Activated CD4-positive, alpha-beta T cell treated with anti-CD3 and anti-CD28 coated beads, Interleukin-2, amount 50 U/mL, for 1 hour (primary cell): Measurements from ENCODE around the gene ARID1B.

Experiments used
- DNase-seq: peaks from one replicate; pipeline ENCODE4 v3.0.0-alpha.2; 2020

Gene ARID1B

DNA sequence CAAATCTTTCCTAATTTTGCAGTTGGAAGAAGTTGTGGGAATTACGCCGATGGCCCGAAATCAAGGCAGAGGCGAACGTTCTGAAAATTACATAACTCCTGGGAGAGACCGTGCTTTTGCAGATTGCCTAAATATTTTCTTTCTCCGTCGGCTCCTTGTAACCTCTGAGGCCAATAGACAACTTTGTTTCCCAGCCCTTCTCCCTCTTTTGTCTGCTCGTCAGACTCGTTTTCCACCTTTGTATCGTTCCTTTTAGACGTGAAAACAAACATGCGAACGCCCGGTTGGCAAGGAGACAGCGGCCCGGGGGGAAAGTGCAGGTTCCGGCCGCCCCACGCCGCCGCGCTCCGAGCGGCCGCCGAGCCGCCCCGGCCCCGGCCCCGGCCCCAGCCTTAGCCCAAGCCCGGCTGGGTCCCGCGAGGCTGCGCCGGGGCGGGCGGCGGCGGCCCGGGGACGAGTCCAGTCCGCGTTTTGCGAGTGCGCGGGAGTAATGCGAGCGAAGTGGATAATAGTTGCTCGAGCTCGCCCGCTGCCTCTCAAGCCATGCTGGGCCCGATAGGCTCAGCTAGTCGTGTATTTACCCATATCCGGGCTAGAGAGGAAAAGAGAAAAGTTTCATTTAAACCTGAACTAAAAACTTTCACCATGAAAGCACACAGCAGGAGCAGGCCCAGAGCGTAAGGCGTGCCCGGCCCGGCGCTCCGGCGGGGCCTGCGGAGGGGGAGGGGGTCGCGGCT, at the start of gene ARID1B:
Gene ARID1B (plus strand): TSS at position 539 of the 737 bp plus-strand sequence. CDS start 303 bp downstream, outside the sequence.
- DNase-seq, result peak; percentile 78

DNA sequence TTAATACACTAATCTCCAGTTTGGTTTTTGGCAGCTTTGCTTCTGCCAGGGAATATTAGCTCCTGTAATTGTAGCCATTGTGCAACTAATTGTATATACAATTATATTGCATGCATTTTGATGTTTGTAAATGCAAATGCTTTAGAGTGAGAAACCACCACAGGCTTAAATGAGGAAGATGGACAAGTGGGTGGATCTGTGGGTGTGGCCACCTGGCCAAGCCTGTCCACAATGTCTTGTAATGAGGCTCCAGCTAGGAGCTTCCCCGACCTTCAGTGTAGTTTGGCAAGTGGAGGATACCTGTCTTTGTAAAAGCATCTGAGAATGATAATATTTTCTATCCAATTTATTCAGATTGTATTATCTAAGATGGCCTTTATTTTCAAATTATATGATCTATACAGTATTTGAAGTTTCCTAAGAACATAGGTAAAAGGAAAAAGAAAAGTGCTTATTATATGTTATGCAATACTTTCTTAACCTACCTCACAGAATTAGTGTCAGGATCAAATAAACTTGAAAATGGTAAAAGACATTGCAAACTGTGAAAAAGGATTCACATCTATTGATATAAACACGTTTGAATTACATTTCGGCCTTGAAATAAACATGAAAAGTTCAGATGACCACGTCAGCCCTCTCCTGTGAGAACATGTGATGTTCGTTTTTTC, 49.3 kb upstream of the ARID1B start:
- no peak for DNase-seq

DNA sequence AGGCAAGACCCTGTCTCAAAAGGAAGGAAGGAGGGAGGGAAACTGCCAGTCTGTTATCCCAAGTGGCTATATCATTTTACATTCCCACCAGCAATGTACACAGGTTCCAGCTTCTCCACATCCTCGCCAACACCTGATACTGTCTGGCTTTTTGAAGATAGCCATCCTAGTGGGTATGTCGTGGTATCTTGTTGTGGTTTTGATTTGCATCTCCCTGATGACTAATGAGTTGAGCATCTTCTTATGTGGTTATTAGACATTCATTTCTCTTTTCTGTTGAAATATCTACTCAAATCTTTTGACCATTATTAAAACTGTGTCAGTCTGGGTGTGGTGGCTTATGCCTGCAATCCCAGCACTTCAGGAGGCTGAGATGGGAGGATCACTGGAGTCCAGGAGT, 47.9 kb upstream of the ARID1B start:
- no peak for DNase-seq

DNA sequence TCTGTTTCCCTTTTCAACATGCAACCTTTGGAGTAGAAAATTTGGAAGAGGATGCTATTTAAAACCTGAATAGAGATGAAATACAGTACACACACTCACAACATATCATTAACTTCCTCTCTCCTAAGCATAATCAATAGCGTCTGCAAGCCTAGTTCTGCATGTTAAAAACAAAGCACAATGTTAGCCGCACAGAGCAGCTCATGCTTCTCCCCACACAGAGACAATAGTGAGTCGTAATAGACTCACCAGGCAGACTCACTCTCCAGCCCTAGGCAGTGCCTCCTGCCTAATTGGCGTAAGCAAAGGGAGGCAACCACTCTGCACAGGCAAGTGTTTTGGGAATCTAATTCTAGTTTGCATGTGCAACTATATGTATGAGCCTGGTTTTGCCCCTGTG, 45.8 kb upstream of the ARID1B start:
- no peak for DNase-seq

DNA sequence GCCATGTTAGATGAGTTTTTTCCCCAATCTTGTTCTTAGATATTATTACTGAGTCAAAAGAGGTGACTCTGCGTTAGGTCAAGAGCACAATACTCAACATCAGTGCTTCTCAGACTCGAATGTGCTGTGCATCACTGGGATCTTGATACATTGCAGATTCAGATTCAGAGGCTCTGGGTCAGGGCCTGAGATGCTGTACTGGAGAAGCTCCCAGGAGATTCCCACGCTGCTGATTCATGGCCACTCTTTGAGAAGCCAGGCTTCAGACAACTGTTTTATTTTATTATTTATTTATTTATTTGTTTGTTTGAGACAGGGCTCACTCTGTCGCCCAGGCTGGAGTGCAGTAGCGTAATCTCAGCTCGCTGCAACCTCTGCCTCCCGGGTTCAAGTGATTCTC, 41.4 kb upstream of the ARID1B start:
- DNase-seq, result no peak

DNA sequence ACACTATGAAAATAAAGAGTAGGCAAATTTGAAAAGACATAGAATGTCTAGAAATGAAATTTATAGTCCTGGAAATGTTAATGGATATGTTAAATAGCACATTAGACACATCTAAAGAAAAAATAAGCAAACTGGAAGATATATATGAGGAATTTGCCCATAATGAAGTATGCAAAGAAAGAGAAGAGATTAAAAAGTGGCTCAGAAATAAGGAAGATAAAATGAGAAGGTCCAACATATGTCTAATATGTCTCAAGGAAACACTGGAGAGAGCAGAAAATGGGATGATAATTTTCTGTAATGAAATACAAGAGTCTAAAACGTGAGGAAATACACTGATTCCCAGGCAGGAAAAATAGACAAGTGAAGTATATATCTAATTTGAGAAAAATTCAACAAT, 36.6 kb upstream of the ARID1B start:
- no peak for DNase-seq

DNA sequence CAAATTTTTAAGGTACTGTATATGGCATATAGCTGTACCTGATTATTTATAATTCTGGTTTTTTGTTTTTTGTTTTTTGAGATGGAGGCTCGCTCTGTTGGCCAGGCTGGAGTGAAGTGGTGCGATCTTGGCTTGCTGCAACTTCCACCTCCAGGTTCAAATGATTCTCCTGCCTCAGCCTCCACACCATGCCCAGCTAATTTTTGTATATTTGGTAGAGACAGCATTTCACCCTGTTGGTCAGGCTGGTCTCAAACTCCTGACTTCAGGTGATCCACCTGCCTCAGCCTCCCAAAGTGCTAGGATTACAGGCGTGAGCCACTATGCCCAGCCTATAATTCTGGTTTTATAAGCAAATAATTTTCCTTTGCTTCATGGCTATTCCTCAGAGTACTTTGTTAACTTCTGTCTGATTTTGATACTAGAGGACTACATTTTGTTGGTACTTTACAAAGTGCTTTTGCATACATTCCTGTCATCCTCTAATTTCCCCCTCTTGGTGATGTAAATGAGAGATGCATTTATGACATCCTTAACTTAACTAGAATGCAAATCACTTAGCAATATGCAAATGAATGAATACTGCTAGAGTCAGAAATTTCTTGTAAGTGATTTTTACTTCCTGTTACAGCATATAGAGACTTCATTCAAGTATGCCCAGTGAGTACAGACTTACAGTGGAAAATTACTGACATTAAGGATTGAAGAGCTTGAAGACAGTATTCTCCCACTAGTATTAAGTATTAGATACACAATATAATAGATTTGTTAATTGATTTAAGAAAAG, 35.7 kb upstream of the ARID1B start:
- DNase-seq, result no peak

DNA sequence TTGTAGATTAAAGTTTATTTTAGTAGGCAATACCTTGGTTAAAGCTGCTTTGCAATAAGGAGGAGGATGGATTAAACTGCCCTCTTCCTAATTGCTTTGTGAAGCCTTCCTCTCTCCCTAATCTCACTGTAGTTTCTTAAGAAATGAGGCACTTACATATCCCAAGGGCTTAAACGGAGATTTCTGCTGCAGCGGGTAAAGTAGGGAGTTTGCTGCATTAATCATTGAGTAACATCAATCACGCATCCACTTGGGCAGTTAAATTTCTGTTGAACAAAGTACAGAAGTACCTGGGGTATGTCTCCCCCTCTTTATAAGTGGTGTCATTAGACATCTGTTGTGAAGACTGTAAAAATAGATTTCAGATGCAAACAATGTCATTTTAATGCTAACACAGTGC, 29.5 kb upstream of the ARID1B start:
- DNase-seq, result no peak

DNA sequence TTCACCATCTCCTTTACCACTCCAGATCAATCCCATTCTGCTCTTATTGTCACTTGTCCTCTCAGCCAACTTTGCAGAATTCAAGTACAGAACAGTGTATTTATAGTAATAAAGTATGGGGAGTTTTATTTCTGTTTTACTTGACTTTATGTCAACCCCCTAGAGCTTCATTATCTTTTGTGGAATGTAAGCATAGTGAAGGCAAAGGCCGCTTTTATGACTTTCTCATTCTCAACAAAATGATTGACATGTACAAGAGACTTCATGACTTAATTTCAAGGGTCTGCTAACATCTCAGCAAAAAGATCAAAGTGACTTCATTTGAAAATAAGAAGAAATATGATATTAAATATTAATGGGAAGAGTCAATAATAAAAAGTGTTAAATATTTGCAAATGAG, 28.7 kb upstream of the ARID1B start:
- no peak for DNase-seq

DNA sequence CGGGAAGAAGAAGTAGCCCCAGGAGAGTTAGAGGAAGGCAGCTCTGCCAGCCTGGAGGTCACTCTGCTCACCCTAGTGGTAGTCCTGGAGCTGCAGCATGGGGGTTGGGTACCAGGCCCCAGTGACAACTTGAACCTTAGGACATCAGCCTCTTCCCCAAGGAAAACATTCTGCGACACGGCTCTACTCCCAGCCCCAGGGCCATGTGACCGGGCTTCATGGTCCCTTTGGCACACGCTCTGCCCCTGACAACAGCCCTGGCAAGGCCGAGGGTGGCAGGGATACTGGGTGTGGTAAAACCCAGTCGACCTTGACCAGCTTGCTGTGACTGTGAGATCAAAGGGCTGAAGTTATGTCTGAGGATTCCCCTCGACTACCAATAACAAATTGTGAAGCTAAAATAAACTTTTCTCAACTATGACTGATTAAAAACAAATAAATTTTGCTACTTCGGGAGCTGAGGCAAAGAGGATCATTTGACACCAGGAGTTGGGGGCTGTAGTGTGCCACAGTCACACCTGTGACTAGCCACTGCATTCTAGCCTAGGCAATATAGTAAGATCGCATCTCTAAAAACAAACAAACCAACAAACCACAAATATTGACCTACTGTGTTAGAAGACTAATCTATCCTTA, 24.4 kb upstream of the ARID1B start:
- no peak for DNase-seq

DNA sequence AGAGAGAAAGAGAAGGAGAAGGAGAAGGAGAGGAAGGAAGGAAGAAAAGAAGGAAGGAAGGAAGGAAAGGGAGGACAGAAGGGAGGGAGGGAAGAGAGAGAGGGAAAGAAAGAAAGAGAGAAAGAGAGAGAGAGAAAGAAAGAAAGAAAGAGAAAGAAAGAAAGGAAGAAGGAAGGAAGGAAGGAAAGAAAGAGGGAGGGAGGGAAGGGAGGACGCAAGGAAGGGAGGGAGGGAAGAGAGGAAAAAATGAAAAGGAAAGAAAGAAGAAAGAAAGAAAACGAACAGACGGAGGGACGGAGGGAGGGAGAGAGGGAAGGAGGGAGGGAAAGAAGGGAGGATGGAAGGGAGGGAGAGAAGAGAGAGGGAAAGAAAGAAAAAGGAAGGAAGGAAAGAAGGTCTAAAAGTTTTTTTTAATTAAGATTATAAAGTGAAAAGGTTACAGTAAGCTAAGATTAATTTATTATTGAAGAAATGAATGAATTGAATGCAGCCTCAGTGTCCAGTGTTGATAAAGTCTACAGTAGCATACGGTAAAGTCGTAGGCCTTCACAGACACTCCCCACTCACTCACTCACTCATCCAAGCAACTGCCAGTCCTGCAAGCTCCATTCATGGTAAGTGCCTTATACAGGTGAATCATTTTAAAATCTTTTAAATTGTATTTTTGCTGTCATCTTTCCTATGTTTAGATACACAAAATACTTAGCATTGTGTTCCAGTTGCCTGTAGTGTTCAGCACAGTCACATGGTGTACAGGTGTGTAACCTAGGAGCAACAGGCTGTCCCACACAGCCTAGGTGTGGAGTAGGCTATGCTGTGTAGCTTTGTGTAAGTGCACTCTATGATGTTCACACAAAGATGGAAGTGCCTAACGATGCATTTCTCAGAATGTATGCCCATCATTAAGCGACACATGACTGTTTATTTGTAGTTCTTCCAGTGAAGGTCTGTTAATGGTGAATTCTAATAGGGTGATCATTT, 20.3 kb upstream of the ARID1B start:
- no peak for DNase-seq

DNA sequence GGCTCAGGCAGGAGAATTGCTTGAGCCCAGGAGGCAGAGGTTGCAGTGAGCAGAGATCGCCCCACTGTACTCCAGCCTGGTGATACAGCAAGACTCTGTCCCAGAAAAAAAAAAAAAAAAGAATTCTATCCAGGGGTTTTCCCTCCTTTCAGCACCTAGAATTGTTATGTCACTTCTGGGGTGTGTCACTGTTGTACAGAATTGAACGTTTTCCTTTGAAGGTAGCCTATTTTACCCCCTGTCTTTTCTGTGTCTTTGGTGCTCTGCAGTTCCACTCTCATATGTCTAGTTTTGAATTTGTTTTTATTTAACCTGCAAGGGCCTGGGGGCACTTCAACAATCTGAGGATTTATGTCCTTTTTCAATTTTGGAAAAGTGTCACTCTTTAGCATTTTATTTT, 19.3 kb upstream of the ARID1B start:
- DNase-seq, result no peak

DNA sequence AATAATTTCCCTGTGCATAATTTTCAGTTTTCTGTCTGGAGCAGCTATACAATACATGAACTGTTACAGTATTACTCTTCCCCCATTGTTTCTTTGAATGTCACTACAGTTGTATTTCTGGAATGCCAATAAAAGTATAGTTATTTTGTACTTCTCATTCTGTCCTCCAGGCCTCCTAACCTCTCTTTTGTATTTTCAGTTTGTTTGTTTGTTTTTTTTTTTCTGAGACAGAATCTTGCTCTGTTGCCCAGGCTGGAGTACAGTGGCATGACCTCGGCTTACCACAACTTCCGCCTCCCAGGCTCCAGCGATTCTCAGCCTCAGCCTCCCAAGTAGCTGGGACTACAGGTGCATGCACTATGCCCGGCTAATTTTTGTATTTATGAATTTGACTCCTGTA, 16.8 kb upstream of the ARID1B start:
- DNase-seq, result no peak

DNA sequence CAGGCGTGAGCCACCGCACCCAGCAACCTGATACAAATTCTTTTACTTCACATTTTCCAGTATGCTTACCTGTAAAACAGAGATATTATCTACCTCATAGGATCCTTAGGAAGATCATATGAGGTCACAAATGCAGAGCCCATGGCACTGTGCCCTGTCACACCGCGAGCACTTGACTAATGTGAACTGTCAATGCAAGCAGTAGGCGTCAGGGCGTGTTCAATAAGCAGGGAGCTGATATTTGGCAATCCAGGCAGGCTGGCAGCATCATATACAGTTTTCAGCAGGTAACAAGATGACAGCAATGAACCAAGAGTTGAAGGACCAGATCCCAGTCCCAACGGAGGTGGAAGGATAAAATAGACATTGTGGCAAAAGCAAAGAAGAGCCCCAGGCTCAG, 14.6 kb upstream of the ARID1B start:
- DNase-seq, result no peak

DNA sequence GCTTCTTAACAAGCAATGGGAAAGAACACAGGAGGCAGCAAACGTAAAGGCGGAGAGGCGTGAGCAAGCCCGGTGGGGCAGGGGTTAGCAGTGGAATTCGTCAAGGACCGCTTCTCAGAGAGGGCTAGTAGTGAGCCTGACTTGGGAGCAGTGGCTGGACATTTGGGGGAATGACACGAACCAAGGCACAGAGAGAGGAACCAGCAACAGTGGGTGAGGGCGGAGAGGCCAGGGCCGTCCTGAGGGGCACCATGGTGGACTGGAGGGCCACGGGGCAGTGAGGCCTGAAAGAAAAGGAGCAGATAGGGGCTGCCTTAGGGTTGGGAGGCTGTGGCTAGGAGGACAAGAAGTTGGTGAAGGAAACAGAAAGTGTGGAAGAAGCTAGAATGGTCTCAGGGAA, 12.1 kb upstream of the ARID1B start:
- DNase-seq, result no peak

DNA sequence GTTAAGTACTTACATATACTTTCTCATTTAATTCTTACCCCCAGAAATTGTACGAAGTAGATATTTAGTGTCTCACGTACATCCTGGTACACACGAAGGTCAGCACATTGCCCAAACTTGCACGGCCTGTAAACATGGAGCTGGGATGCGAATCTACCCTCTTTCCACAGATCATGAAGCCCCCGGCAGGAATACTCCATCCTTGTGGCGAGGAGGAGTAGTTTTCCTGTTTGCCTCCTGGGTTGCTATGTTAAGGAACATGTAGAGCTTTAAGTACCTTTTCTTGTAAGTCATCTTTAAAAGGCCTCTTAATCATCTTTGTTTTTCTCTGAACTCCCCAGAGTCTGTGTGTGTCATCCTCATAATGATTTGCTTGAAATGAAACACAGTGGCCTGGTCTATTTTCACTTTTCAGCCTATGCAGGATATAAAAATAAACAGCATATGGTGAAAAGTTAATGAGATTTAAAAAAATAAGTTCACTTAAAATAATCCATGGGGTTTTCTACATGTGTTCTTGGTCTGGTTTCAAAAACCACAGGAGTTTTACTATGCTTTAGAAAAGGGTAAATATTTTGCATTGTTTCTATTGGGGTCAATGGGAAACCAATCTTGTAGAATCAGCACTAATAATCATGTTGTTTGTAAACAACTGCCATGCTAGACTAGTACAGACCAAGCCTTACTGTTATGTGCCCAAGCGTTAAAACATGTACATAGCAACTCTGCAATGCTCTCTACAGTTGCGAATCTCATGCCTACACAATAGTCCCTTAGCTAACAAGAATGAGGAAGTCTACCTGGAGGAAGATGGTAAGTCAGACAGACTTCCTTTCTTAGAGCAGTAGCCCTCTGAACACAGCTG, 9.3 kb upstream of the ARID1B start:
- no peak for DNase-seq

DNA sequence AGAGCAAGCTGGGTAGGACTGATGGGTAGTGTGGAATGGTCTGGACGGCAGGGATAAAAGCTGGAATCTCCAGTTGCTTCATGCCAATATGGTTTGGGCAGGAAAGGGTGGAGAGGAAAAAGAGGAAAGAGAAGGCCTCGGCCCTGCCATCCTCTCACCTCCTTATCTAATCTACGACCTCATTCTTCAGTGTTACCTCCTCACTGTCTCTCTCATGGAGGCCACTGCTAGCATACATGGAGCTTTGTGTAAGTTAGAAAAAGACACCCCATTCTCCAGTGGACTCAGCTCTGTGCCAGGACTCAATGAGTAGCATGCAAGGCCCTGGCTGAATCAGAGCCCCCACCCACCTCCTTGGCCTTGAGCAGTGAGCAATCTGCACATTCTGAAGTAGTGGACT, 6.1 kb upstream of the ARID1B start:
- no peak for DNase-seq

DNA sequence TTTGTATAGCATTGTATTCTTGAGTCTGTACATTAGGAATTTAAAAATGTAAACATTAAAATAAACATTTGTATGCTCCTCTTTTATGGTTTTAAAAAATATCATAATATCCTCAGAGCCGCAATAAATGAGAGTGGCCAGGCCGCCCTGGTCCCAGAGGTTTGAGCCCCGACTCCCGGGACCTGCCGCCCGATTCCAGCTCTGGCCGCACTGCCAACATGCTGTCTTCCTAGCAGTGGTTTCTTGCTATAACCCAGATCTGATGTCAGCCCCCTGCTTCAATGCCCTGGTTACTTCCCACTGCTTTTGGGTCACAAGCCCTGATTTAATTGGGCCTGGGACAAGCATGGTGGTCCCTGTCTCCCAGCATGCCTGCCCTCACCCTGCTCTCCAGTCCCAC, 5.4 kb upstream of the ARID1B start:
- no peak for DNase-seq

DNA sequence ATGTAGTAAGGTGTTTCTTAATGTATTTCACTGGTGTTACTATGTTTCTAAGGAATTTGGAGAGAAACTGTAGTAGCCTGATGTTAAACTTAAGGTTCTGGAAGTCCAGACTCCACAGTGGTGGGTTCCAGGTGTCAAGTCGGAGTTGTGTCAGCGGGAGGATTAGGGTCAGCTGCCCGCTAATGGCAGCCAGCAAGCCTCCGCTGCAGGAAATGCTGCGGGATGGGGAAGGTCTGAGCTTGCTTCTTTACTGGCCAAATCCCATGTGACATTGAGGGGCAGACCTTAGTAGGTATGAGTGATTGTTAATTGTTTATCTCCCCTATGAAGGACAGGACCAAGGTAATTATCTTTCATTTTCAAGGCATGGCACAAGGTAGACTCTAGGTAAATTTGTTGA, 3.7 kb upstream of the ARID1B start:
- DNase-seq, result no peak

DNA sequence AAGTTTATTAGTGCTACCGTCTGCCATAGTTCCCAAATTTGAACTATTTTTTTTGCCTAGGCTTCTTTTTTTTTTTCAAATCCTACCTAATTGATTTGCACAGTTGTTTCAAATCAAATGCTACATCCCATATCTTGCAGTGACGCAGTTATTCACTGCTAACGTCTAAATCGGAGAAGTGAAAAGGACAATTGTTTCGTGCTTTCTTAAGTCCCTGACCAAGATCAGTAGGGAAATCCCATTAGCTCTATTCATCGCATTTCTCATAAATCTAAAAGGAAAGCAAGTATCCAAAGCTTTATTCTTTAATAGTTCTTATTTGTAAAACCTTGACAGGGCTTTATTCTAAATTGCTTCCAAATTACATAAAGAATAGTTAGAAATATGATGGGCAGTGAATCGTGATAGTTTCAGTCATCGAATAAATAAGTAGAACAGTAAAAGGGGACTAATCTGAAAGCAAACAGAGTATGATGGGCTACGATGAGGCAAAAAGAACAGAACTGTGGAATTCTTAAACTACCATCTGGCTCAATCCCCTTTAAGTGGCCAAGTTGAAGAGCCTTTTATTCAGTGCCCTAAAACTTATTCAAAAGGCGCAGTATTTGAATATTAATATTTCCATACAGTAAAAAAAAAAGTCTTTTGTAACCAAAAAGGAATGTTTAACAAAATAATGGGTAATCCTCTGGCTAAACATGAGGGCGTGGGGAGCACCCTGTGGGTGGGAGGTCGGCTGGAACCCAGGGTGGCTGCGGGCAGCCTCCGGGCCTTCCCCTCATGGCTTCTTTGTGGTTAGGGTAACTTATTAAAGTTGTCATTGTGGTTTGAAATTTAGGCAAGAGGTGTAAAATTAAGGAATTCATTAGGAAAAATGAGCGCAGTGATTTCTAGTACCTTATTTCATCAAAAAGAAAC, 3.0 kb upstream of the ARID1B start:
- DNase-seq, result no peak
